ENCODE data around the gene LGALS8. TPM values are rescaled to one million over a fixed set of nuclear protein-coding genes. Genes with fewer than 3 reads are reported as not detected.
A peak's percentile ranks its signal among the peaks of the same experiment; 100 is the strongest.

Gene LGALS8
- polyA plus RNA-seq, 1 donor from 2014 or later = 23.7 TPM

- H3K9me3 Mint-ChIP-seq = no peaks in the 10 kb centered on the region
- peaks cover 20% of the 10 kb centered on the region for H3K36me3 Mint-ChIP-seq
- H3K4me3 Mint-ChIP-seq = peak overlapping the region in 1 of 4 donors; percentile 61
- no peak overlapping the region for H3K27ac Mint-ChIP-seq
- H3K4me1 Mint-ChIP-seq = peaks cover 11 to 13% (median 12%) of the 10 kb centered on the region in 3 donors
- H3K27me3 Mint-ChIP-seq = no peaks in the 10 kb centered on the region
Observed at GRCh38 chr1:236543065-236543669, 19.4 kb downstream of the LGALS8 start.

GRCh38 chr1:236545621-236546169, 21.9 kb downstream of the LGALS8 start:
- Mint-ChIP-seq H3K4me3 (peak overlapping the region in 1 of 4 donors; percentile 19), H3K4me1 (peaks cover 11 to 13% (median 12%) of the 10 kb centered on the region in 3 donors)

GRCh38 chr1:236548452-236548851, 24.7 kb downstream of the LGALS8 start:
- peaks cover 11 to 13% (median 12%) of the 10 kb centered on the region in 3 donors for H3K4me1 Mint-ChIP-seq
- H3K36me3 Mint-ChIP-seq = peaks cover 10% of the 10 kb centered on the region
- H3K27ac Mint-ChIP-seq = peak overlapping the region in 2 of 3 donors; percentile 48 to 70
- no peaks in the 10 kb centered on the region for H3K9me3 Mint-ChIP-seq
- H3K27me3 Mint-ChIP-seq = no peaks in the 10 kb centered on the region
- no peak overlapping the region for H3K4me3 Mint-ChIP-seq

More at GRCh38 chr1:236545621-236546169, 21.9 kb downstream of the LGALS8 start:
- no peaks in the 10 kb centered on the region for H3K9me3 Mint-ChIP-seq
- peak overlapping the region in 2 of 3 donors; percentile 4 to 25 for H3K27ac Mint-ChIP-seq
- H3K36me3 Mint-ChIP-seq = peaks cover 12% of the 10 kb centered on the region
- no peaks in the 10 kb centered on the region for H3K27me3 Mint-ChIP-seq

GRCh38 chr1:236550961-236551851, 27.4 kb downstream of the LGALS8 start:
- Mint-ChIP-seq H3K27me3 (no peaks in the 10 kb centered on the region), H3K27ac (peak overlapping the region in 1 of 3 donors; percentile 11), H3K4me3 (no peak overlapping the region), H3K4me1 (peaks cover 4 to 6% (median 5%) of the 10 kb centered on the region in 3 donors), H3K9me3 (no peaks in the 10 kb centered on the region), H3K36me3 (no peaks in the 10 kb centered on the region)

- Mint-ChIP-seq H3K4me3 (no peak overlapping the region), H3K36me3 (no peaks in the 10 kb centered on the region), H3K27ac (no peak overlapping the region)
Observed at GRCh38 chr1:236552096-236552495, 28.3 kb downstream of the LGALS8 start.

GRCh38 chr1:236552901-236553300, 29.1 kb downstream of the LGALS8 start:
- no peak overlapping the region for H3K4me3 Mint-ChIP-seq
- no peaks in the 10 kb centered on the region for H3K4me1 Mint-ChIP-seq
- H3K9me3 Mint-ChIP-seq = no peaks in the 10 kb centered on the region
- no peak overlapping the region for H3K27ac Mint-ChIP-seq
- H3K36me3 Mint-ChIP-seq = no peaks in the 10 kb centered on the region
- H3K27me3 Mint-ChIP-seq = no peaks in the 10 kb centered on the region

More at GRCh38 chr1:236552096-236552495, 28.3 kb downstream of the LGALS8 start:
- Mint-ChIP-seq H3K27me3 (no peaks in the 10 kb centered on the region), H3K9me3 (no peaks in the 10 kb centered on the region), H3K4me1 (peaks cover 0 to 2% (median 0%) of the 10 kb centered on the region in 3 donors)

GRCh38 chr1:236553370-236553769, 29.6 kb downstream of the LGALS8 start:
- Mint-ChIP-seq H3K27ac (no peak overlapping the region), H3K36me3 (no peaks in the 10 kb centered on the region), H3K4me3 (no peak overlapping the region), H3K9me3 (no peaks in the 10 kb centered on the region), H3K4me1 (no peaks in the 10 kb centered on the region), H3K27me3 (no peaks in the 10 kb centered on the region)

- no peaks in the 10 kb centered on the region for H3K9me3 Mint-ChIP-seq
- H3K4me1 Mint-ChIP-seq = no peaks in the 10 kb centered on the region
- H3K4me3 Mint-ChIP-seq = no peak overlapping the region
- no peaks in the 10 kb centered on the region for H3K27me3 Mint-ChIP-seq
- H3K27ac Mint-ChIP-seq = no peak overlapping the region
- no peaks in the 10 kb centered on the region for H3K36me3 Mint-ChIP-seq
Observed at GRCh38 chr1:236556606-236557005, 32.8 kb downstream of the LGALS8 start.

- H3K27me3 Mint-ChIP-seq = no peaks in the 10 kb centered on the region
- no peak overlapping the region for H3K4me3 Mint-ChIP-seq
- no peaks in the 10 kb centered on the region for H3K36me3 Mint-ChIP-seq
- H3K4me1 Mint-ChIP-seq = no peaks in the 10 kb centered on the region
- no peak overlapping the region for H3K27ac Mint-ChIP-seq
- no peaks in the 10 kb centered on the region for H3K9me3 Mint-ChIP-seq
Observed at GRCh38 chr1:236558081-236558480, 34.3 kb downstream of the LGALS8 start.

GRCh38 chr1:236558846-236559245, 35.1 kb downstream of the LGALS8 start:
- H3K27me3 Mint-ChIP-seq = no peaks in the 10 kb centered on the region
- no peaks in the 10 kb centered on the region for H3K9me3 Mint-ChIP-seq
- no peaks in the 10 kb centered on the region for H3K36me3 Mint-ChIP-seq
- H3K4me1 Mint-ChIP-seq = no peaks in the 10 kb centered on the region
- H3K27ac Mint-ChIP-seq = no peak overlapping the region
- no peak overlapping the region for H3K4me3 Mint-ChIP-seq

- H3K4me1 Mint-ChIP-seq = no peaks in the 10 kb centered on the region
- H3K27ac Mint-ChIP-seq = peak overlapping the region in 1 of 3 donors; percentile 53
- no peaks in the 10 kb centered on the region for H3K27me3 Mint-ChIP-seq
- peaks cover 3% of the 10 kb centered on the region for H3K36me3 Mint-ChIP-seq
- H3K4me3 Mint-ChIP-seq = no peak overlapping the region
- no peaks in the 10 kb centered on the region for H3K9me3 Mint-ChIP-seq
Observed at GRCh38 chr1:236560213-236560771, 36.5 kb downstream of the LGALS8 start.

- H3K36me3 Mint-ChIP-seq = peaks cover 7% of the 10 kb centered on the region
- H3K27me3 Mint-ChIP-seq = no peaks in the 10 kb centered on the region
Observed at GRCh38 chr1:236561976-236562375, 38.2 kb downstream of the LGALS8 start.

GRCh38 chr1:236565530-236565929, 41.7 kb downstream of the LGALS8 start:
- H3K27me3 Mint-ChIP-seq = no peaks in the 10 kb centered on the region
- peak overlapping the region in 1 of 3 donors; percentile 71 for H3K27ac Mint-ChIP-seq
- no peaks in the 10 kb centered on the region for H3K4me1 Mint-ChIP-seq
- peaks cover 13% of the 10 kb centered on the region for H3K36me3 Mint-ChIP-seq
- no peaks in the 10 kb centered on the region for H3K9me3 Mint-ChIP-seq
- no peak overlapping the region for H3K4me3 Mint-ChIP-seq

More at GRCh38 chr1:236561976-236562375, 38.2 kb downstream of the LGALS8 start:
- Mint-ChIP-seq H3K4me1 (no peaks in the 10 kb centered on the region), H3K27ac (peak overlapping the region in 1 of 3 donors; percentile 76), H3K9me3 (no peaks in the 10 kb centered on the region), H3K4me3 (no peak overlapping the region)

GRCh38 chr1:236568285-236568894, 44.6 kb downstream of the LGALS8 start:
- H3K9me3 Mint-ChIP-seq = no peaks in the 10 kb centered on the region
- H3K4me1 Mint-ChIP-seq = no peaks in the 10 kb centered on the region
- no peak overlapping the region for H3K4me3 Mint-ChIP-seq
- no peak overlapping the region for H3K27ac Mint-ChIP-seq
- H3K36me3 Mint-ChIP-seq = peaks cover 13% of the 10 kb centered on the region
- no peaks in the 10 kb centered on the region for H3K27me3 Mint-ChIP-seq

GRCh38 chr1:236575523-236575922, 51.7 kb downstream of the LGALS8 start:
- H3K36me3 Mint-ChIP-seq = peaks cover 5% of the 10 kb centered on the region

More at GRCh38 chr1:236575523-236575922, 51.7 kb downstream of the LGALS8 start:
- H3K4me3 Mint-ChIP-seq = no peak overlapping the region
- H3K9me3 Mint-ChIP-seq = no peaks in the 10 kb centered on the region
- no peak overlapping the region for H3K27ac Mint-ChIP-seq
- H3K27me3 Mint-ChIP-seq = no peaks in the 10 kb centered on the region
- no peaks in the 10 kb centered on the region for H3K4me1 Mint-ChIP-seq

Data from IgD-negative memory B cell (primary cell).